Large intestine (tissue), 3 donors: ENCODE data around the gene SUSD2. TPM values are rescaled to one million over a fixed set of nuclear protein-coding genes. Genes with fewer than 3 reads are reported as not detected.

Experiments
- DNase-seq, 2 donors: peaks; one replicate each; pipeline versions ENCODE4 v3.0.0 to v3.0.0-alpha.2; 2013
- H3K27ac ChIP-seq: one replicate; pipeline ENCODE4 v1.5.1; 2013; ENCODE audit warnings: low read length
- H3K27me3 ChIP-seq: 2 replicates; pipeline ENCODE4 v1.6.1; 2013; ENCODE audit warnings: low read length; ENCODE audit not compliant: control insufficient read depth, insufficient read depth
- H3K36me3 ChIP-seq: 2 replicates; pipeline ENCODE4 v1.6.1; 2013; ENCODE audit warnings: low read length; ENCODE audit not compliant: control insufficient read depth, insufficient read depth
- H3K4me1 ChIP-seq: one replicate; pipeline ENCODE4 v1.6.1; 2013; ENCODE audit warnings: low read length; ENCODE audit not compliant: control insufficient read depth, insufficient read depth
- H3K4me3 ChIP-seq: one replicate; pipeline ENCODE4 v1.5.1; 2013; ENCODE audit warnings: low read length
- H3K9me3 ChIP-seq: one replicate; pipeline ENCODE4 v1.6.1; 2013; ENCODE audit warnings: mild to moderate bottlenecking, low read depth, low read length, moderate library complexity; ENCODE audit not compliant: control insufficient read depth
- WGBS: methylation state at CpG from one replicate; pipeline ENCODE4 v1.1.5; 2013; ENCODE audit warnings: low lambda C conversion rate; ENCODE audit not compliant: insufficient coverage; 5-methylcytosine and 5-hydroxymethylcytosine counted together
- polyA plus RNA-seq: library from polyadenylated mRNA; unstranded; fragments of 120-200 nt; gene quantifications from one replicate; pipeline ENCODE4 v1.2.1, GENCODE V29; 2013

SUSD2 gene
- polyA plus RNA-seq, 1 donor: 36.9 TPM

DNA sequence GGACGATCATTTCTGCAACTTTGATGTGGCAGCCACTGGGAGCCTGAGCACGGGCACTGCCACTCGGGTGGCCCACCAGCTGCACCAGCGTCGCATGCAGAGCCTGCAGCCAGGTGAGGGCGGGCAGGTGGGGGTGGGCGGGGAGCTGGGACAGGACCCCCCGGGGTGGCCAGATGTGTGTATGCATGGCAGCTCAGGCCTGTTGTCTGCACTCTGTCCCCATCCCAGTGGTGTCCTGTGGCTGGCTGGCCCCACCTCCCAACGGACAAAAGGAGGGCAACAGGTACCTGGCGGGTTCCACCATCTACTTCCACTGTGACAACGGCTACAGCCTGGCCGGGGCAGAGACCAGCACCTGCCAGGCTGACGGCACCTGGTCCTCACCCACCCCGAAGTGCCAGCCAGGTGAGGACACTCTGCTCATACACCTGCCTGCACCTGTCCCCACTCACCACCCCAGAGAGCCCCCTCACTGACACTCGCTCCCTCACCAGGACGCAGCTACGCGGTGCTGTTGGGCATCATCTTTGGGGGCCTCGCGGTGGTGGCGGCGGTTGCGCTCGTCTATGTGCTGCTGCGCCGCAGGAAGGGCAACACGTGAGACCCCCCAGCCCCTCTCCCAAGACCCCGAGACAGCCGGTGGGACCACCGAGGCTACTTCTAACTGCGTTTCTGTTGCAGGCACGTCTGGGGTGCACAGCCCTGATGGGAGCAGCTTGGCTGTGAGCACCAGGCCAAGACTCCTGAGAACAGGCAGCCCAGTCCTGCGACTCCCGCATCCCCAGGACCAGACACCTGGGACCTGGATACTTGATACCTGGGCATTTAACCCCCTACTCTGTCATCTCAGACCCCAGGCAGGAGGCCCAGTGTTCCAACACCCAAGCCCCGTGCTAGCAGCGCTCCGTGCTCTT is 6.7 kb downstream of the SUSD2 start:
- no peaks in the 10 kb centered on the region for H3K4me1 ChIP-seq
- DNase-seq: no peak
- no peaks in the 10 kb centered on the region for H3K9me3 ChIP-seq
- H3K27me3 ChIP-seq: no peaks in the 10 kb centered on the region
- no CpG with 5 or more reads among the region's 37 CpGs for WGBS
- peaks cover 8% of the 10 kb centered on the region for H3K36me3 ChIP-seq
- H3K4me3 ChIP-seq: no peak overlapping the region
- no peak overlapping the region for H3K27ac ChIP-seq

DNA sequence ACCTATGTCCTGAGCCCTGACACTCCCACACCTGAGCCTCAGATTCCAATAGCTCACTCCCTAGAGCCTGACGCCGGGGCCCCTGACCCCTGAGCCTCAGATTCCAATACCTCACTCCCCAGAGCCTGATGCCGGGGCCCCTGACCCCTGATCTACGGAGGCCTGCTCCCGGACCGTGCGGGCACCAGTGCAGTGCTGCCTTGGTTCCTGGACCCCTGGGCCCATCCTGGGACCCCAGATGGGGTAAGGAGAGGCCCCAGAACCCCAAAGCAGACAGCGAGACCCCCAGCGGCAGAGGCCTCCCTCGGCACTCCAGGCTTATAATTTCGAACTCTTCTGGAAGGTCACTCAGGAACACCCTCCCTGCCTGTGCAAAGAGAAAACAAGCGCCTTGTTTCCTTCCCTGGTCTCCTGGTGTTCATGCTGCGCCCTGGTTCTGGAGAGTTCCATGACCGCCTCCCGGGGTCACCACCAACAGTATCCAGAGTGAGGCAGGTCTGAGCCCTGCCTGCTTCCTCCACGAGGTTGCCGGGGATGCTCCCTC is 7.5 kb downstream of the SUSD2 start:
- H3K36me3 ChIP-seq: peaks cover 8% of the 10 kb centered on the region
- no peaks in the 10 kb centered on the region for H3K27me3 ChIP-seq
- H3K9me3 ChIP-seq: no peaks in the 10 kb centered on the region
- H3K27ac ChIP-seq: no peak overlapping the region
- H3K4me1 ChIP-seq: no peaks in the 10 kb centered on the region
- DNase-seq: no peak
- no CpG with 5 or more reads among the region's 17 CpGs for WGBS
- no peak overlapping the region for H3K4me3 ChIP-seq

DNA sequence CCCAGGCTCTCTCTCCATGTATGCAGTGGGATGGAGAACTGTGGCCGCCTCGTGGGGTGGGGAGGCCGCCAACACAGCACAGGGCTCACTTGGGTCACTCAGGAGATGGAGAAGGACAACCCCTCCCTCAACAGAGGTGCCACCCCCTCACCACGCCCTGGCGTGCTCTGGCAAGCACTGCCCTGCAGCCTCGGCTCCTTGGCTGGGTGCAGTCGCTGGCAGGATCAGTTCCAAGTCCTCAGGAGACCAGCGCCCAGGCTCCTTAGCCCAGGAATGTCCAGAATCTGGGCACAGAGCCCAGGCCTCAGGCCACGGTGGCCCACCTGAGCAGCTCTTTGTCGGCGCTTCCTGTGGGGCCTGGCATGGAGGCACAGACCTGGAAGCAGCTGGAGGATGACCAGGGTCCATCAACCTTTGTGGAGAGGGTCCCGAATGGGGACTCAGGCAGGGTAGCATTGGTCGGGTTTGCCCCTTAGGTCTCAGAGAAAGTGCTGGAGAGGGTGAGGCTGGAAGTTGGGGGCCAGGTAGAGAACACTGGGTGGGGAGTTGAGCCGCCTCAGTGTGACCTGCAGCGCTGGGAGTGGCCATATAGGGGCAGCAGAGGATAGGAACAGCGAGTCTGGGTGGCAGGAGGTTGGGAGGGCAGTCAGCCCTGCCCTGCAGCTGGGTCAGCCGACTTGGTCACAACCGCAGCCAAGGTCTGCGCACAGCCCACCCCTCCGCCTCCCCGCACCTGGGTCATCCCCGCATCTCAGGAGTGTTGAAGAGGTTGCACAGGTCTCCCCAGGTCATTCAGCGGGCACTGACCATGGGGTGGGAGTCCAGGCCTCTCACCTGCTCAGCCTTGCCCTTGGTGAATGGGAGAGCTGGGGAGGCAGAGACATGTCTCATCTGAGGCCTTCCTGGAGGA is 8.2 kb downstream of the SUSD2 start:
- Histone ChIP-seq H3K36me3 (peaks cover 5% of the 10 kb centered on the region), H3K27me3 (no peaks in the 10 kb centered on the region), H3K27ac (no peak overlapping the region), H3K9me3 (no peaks in the 10 kb centered on the region), H3K4me1 (no peaks in the 10 kb centered on the region), H3K4me3 (no peak overlapping the region)
- DNase-seq: peak in 1 of 2 donors; percentile 34
- WGBS: no CpG with 5 or more reads among the region's 23 CpGs

DNA sequence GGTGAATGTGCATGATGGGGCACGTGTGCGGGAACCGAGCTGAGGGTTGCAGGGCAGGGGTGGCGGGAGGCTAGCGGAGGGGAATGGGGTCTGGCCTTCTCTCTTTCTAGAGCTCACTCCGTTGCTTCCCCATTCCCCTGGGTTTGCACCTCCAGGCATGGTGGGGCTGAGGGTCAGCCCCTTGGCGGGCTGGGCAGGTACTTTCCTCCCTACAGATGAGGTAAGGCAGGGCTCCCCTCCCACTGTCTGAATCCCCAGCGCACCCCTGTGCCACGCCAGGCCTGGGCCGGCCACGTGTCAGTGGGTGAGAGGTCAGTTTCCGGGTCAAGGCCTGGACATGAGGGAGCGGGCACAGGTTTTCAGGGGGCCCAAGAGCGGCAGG is 8.9 kb downstream of the SUSD2 start:
- Histone ChIP-seq H3K36me3 (peaks cover 5% of the 10 kb centered on the region), H3K4me1 (no peaks in the 10 kb centered on the region), H3K4me3 (no peak overlapping the region), H3K27me3 (no peaks in the 10 kb centered on the region), H3K9me3 (no peaks in the 10 kb centered on the region), H3K27ac (no peak overlapping the region)
- DNase-seq: no peak
- no CpG with 5 or more reads among the region's 14 CpGs for WGBS

DNA sequence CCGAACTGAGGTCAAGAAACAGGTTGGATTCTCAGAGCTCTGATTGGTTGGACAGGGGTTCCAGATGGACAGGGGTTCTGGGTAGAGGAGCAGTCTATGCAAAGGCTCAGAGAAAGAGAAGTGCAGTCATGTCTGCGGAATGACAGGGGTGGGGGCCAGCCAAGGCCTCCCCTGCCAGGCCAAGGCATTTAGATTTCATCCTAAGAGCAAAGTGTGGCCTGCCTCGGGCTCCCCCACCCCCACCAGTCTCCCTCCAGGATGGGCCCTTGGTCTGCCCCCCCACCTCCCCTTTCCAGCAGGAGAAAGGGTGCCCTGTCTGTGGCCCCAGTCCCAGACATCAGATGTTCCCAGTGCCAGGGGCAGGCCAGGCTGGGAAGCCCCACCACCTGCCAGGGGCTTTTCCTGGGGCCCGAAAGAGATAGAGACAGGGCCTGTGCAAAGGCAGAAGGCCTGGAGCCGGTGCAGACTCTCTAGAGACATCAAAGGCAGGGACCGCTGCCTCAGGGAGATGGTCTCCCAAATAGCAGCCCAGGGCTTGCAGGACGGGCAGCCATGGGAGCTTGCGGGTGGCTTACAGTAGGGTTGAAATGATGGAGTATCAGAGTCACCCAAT is 9.4 kb downstream of the SUSD2 start:
- Histone ChIP-seq H3K36me3 (peaks cover 5% of the 10 kb centered on the region), H3K9me3 (no peaks in the 10 kb centered on the region), H3K4me1 (peaks cover 1% of the 10 kb centered on the region), H3K27ac (no peak overlapping the region), H3K27me3 (no peaks in the 10 kb centered on the region), H3K4me3 (no peak overlapping the region)
- no peak for DNase-seq
- no CpG with 5 or more reads among the region's 8 CpGs for WGBS

GRCh38 chr22:24191381-24191841 is 10.1 kb downstream of the SUSD2 start:
- H3K27me3 ChIP-seq: no peaks in the 10 kb centered on the region
- H3K27ac ChIP-seq: no peak overlapping the region
- WGBS: no CpG with 5 or more reads among the region's 12 CpGs
- no peaks in the 10 kb centered on the region for H3K9me3 ChIP-seq
- peaks cover under 1% of the 10 kb centered on the region for H3K36me3 ChIP-seq
- H3K4me1 ChIP-seq: peaks cover 6% of the 10 kb centered on the region
- no peak for DNase-seq
- H3K4me3 ChIP-seq: no peak overlapping the region

GRCh38 chr22:24191893-24192292 is 10.6 kb downstream of the SUSD2 start:
- Histone ChIP-seq H3K36me3 (no peaks in the 10 kb centered on the region), H3K4me3 (no peak overlapping the region), H3K4me1 (peaks cover 6% of the 10 kb centered on the region), H3K27ac (no peak overlapping the region), H3K9me3 (no peaks in the 10 kb centered on the region), H3K27me3 (no peaks in the 10 kb centered on the region)
- DNase-seq: no peak
- no CpG with 5 or more reads among the region's 5 CpGs for WGBS

GRCh38 chr22:24198682-24199052 is 17.4 kb downstream of the SUSD2 start:
- Histone ChIP-seq H3K27ac (no peak overlapping the region), H3K27me3 (no peaks in the 10 kb centered on the region), H3K9me3 (no peaks in the 10 kb centered on the region), H3K36me3 (no peaks in the 10 kb centered on the region), H3K4me1 (peaks cover 6% of the 10 kb centered on the region), H3K4me3 (no peak overlapping the region)
- no CpG with 5 or more reads among the region's 6 CpGs for WGBS
- DNase-seq: no peak

DNA sequence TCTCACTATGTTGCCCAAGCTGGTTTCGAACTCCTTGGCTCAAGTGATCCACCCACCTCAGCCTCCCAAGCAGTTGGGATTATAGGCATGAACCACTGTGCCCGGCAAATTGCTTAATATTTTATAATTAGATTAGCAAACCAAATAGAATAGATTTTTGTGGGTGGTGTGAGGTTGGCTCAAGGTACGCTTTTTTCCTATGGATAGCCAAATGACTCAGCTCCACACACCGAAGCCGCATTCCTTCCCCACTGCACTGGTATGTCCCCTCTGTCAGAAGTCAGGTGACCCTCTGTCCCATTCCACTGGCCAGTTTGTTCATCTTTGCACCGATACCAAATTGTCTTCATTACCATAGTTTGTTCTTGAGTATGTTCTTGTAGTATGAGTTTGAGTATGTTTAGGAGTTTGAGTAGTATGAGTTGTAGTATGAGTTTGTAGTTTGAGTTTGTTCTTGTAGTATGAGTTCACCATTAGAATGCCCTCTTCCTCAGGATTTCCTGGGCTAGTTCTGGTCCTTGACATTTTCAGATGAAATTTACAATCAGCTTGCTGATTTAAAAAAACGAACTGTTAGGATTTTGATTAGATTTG is 19.4 kb downstream of the SUSD2 start:
- H3K4me1 ChIP-seq: peaks cover 4% of the 10 kb centered on the region
- H3K27me3 ChIP-seq: no peaks in the 10 kb centered on the region
- H3K9me3 ChIP-seq: peaks cover 4% of the 10 kb centered on the region
- no peak overlapping the region for H3K27ac ChIP-seq
- whole genome bisulfite sequencing: no CpG with 5 or more reads among the region's 7 CpGs
- no peak for DNase-seq
- H3K4me3 ChIP-seq: no peak overlapping the region
- H3K36me3 ChIP-seq: no peaks in the 10 kb centered on the region
